NCI-H2081 treated with DMSO at 0.1 percent for 48 hours (cell line): ENCODE data around the gene GPA33.

Source experiments
- DNase-seq: peaks from one replicate; lab custom pipeline; 2025; lab: John Stamatoyannopoulos, UW

Gene GPA33

DNA sequence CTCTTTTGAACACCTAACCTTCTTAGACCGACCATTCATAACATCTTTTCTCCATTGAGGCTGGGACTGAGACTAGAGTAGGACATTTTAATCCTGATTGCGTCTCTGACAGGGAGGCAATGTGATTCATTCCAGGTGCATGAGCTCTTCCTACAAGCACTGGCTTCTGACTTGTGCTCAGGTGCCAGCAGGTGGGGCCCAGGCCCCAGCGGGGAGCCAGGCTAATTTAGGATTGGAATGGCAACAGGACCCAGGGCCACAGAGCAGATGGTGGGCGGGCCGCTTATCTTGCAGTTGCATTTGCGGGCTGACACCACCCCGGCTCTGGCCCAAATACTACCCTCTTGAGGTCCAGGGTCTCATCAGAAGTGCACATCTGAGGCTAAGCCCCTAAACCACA is 4.1 kb downstream of the GPA33 start:
- no peak for DNase-seq

DNA sequence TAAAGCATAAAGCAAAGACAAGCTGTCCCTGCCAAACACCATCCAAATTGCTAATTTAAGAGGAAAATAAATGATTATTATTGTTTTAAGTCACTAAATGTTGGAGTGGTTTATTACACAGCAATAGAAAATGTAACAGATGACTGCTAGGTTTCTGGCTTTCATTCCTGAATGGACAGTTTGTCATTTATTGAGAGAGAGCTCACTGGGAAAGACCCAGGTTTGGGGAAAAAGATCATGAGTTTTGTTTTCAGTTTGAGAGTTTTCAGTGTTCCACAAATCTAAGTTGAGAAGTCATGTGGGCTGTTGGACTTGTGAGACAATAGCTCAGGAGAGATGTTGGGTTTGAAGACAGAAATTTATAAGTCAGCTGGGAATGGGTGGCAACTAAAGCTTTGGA is 5.4 kb downstream of the GPA33 start:
- no peak for DNase-seq

DNA sequence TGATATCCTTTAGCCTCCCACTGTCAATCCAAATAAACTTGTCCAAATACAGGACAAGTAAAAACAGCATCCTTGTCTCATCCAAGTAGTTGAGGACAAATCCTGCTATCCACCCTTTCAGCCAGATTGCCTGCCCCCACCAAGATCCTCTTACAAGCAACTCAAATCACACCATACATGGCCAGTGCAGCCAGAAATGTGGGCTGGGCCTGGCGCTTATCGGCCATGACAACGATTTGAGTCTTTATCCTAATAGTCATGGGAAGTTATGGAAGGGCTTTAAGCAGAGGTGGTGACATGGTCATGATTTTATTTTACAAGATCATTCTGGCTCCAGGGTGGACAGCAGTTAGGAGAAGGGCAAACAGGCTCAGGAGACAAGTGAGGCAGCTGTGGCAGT is 6.3 kb downstream of the GPA33 start:
- no peak for DNase-seq

DNA sequence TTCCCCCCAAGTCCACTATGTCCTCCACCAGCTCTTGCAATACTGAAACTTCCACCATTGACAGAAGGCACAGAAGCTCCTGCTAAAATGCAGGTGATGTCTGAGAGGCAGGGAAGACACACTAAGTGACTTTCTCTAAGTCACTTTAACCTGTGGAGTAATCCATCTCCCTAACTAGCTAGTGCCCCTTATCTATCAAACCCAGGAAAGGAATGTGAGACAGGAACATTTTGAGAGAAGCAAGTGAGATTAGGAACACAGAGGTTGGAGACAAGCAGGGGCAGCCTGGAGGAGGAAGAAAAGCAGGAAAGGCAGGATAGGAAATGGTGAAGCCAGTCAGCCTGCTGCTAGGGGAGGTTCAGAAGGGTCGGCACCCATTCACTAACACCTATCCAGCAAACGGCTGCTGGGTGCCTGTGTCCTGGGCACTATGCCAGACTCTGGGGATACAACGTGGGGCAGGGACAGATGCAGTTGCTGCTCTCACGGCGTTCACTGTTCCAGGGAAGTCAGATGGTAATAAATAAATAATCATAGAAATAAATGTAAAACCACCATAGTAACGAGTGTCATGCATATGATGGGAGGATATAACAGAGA is 7.0 kb downstream of the GPA33 start:
- DNase-seq = peak; percentile 17

DNA sequence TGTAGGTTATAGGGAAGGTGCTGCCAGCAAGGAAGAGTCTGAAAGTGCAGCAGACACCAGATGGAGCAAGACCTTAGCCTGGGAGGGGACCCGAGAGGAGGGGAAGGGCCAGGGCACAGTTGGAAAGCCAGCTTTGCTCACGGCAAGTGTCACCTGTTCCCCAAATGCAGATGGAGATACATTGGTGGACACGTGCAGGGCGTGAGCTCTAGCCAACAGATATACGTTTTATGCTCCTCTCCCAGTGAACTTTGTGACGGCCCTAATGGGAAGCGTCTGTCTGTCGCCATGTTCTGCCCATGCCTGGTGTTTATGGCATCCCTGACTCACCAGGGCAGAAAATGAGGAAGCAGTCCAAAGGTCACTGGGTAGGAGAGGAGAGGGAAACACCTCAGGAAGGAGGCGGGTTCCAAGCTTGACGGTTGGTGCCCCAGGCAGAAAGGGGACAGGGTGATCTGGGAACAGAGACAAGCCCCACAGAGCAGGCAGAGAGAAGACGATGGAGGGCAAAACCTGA is 7.6 kb downstream of the GPA33 start:
- DNase-seq = no peak

DNA sequence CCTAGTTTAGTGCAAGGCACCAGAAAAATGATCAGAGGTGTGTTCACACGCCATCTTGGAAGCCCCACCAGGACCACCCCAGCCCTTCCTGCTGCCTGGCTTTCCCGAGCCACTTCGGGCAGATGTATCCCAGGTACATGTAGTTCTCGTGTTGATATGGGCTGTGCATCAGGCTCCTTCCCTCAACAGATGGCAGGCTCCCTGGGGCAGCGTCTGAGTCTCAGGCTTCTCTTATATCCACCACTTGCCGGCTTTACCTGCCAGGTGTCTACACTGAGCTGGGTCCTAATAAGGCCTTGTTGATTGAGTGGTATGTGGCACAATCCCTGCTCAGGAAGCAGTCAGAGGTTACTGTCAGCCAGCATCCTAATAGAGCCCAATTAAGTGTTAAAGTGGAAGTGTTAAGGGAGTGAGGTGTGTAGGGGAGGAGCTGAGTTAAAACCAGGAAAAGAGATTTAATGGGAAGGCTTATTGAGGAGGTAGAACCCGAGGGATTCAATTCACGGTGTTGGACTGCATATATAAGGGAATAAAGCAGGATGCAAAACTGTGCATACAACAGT is 8.5 kb downstream of the GPA33 start:
- DNase-seq = no peak

DNA sequence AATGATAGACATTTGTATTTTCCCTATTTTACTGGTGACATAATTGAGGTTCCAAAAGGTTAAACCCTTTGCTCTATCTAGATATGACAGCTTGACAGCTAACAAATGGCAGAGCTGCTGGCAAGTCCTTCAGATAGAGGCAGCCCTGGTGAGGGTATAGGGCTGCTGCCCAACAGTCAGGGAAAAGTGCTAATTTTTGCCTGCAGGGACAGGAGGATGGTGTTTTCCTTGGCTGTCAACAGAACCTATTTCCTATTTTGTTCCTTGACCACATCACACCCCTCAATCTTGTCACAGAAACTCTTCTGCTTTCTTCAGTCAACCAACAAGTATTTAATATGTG is 12.3 kb downstream of the GPA33 start:
- DNase-seq = no peak

DNA sequence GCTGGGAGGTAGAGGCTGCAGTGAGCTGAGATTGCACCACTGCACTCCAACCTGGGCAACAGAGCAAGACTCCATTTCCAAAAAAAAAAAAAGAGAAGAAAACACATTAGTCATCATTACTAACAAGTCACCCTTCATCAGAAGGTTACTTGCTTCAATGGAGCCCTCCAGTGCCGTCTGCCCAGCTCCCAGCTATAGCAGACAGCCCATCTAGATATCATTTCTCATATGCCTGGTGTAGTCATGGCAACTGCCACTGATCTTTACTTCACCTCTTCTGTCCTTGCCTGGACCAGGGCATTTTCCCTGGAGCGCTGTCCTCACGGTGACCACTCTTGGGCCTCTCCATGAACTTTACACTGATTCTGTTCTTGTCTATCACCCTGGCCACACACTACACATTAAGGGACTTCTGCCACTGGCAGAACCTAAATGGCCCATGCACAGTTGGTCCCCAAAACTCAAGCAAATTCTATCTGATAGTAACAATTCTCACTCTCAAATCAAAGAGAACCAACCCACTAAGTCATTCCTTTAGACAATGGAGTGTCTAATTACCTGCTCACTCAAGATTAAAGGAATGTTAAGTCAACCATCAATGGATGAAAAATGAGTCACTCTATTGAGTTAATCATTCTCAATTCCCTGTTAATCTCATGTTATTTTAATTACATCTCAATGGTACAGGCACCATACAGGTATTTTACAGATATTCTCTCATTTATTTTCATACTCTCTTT is 12.9 kb downstream of the GPA33 start:
- no peak for DNase-seq

DNA sequence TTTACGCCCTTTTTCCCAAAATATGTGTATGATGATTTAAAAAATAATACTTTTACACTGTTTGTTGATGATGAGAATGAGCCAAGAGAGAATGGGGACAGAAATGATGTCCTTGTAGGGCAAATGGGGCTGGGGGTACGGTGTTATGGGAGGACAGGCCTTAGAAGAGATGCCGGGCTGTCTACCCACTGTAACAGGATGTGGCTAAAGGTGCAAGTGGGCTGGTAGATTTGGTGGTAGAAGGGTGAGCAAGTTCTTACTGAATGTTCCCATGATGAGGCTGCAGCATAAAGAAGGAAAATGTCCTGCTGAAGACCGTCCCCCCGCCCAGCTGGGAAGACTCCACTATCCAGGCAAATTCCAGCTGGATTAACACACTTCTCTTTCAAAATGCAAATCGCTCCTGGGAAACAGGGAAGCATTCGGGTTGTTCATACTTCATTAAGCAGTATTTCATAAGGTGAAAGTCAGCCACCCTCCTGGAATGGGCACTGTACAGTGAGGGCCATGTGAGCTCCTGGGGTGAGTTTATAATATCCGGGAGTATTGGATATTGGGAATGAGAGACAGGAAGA is 14.0 kb downstream of the GPA33 start:
- DNase-seq = no peak

DNA sequence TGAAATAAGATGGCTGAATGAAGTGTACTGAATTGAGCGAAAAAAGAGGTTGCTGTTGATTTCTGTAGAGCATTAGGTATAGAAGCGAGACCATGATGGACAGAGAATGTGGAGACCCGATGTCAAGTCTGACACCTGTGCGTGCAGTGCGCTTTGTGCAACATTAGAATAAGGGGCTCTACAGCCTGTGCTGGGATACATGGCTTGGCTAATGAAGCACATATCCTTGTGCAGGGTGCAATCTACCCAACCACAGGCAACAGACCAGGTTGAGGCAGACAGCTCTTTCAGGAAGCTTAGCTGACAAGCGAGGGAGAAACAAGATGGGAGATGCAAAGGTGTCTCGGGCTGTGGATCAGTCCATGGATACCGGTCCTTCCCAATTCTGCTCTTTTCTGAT is 18.9 kb downstream of the GPA33 start:
- no peak for DNase-seq

DNA sequence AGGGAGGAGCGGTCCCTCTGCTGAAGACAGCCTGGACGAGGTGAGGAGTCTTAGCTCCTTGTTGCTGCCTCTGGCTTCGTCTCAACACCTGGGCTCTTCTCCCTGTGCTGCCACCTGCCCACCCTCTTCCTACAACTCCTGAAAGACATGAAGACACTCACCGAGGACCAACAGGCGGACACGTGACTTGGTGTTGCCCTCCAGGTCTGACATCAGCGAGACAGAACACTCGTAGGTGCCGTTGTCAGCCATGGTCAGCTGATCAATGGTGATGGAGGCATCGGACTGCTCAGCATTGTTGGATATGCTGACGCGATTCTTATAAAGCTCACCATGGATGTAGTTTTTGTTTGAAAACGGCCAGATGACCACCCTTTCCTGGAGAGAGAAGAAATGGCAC is 21.4 kb downstream of the GPA33 start:
- DNase-seq = no peak

DNA sequence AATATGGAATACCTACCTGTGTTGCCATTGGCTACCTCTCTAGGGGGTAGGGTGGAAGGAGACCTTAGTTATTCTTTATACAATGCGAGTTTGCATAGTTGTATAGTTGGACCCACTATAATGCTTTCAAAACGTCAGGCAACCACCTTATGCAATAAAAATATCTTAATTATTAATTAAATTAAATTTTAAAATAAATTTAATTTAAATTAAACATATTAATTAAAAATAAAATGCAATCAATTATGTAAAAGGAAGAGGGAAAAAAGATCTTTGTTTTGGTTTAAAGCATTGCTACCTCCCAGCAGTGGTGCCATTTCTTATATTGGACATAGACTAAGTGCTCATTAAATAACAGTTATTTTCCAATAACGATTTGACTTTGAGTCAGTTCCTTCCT is 22.3 kb downstream of the GPA33 start:
- no peak for DNase-seq

DNA sequence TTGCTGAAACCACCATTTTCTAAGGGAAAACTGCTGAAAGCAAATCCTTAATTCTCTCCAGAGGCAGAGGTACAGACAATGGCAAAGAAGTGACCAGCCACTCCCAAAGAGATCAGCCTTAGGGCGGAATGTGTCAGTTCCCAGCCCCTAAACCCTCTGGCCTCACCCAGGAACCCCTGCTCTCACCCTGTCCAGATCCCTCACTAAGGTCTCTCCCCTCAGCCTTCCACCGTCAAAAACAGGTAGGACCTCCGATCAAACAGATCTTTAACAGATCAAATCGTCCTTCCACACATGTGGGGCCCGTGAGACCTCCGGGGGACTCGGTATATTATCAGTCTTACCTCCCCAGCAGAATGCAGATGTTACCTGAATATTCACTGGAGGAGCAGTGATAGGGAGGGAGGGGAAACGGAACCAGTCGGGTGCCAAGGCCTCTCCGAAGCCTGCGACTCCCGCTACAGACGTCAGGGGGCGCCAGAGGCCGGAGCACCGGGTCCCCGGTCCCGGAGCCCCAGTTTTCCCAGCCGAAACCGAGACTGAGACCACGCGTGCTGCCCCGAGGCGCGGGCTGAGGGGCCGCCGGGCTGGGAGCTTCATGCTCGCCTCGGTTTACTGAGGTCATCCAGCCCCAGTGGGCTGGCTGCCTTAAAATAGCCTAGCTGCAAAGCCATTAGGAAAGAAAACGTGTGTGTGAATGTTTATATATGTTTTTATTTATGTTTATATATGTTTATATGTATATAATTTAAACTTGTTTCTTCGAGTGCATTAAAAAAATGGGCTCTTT is 23.6 kb downstream of the GPA33 start:
- no peak for DNase-seq

DNA sequence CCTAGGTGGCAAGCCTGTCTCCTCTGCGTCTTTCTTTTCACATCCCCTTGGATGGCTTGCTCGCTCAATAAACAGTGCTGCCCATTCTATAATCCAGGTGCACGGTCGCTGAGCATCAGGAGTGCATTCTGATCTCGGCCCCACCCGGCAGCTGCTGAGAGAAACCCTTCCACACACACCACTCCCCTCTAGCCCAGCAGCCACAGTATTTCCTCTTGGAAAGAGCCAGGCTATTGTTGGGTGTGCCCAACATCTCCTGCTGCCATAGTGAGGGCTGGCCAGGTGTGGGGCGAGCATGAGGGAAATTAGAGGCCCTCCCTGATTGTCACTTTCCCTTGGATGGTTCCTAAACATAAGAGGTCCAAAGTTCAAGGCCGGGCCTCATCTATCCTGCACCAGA is 24.7 kb downstream of the GPA33 start:
- no peak for DNase-seq

DNA sequence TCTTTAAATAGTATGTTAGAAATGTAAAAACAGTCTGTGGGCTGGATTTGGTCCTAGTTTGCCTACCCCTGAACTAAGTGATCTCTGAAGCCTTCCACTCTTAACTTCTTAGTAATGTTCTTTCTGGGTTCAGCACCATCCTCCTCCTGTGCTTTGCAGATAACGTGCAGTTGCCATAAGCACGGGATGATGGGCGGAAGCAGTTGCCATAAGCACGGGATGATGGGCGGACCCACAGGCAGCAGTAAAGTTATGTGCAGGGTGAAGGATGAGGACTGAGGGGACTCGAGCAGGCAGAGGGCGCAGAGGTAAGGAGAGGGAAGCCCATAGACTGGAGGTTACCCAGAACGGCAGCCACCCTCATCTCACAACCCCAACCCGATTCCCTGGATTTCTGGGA is 25.6 kb downstream of the GPA33 start:
- no peak for DNase-seq

DNA sequence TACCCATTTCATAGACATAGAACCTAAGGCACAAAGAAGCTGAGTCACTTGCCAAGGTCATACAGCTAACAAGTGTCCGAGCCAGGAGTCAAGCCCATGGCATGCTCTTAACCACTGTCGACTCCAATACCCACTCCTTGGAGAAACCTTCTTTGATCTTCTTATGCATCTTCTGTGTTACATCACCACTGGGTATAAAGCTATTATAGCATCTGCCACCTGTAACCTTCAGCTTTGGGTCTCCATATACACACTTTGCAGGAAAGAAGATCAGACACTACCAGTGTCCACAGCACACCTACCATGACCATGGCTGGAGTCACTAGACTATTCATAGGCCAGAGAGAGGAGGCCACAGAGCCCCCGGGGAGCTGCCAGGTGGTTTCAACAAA is 29.1 kb downstream of the GPA33 start:
- DNase-seq = no peak

DNA sequence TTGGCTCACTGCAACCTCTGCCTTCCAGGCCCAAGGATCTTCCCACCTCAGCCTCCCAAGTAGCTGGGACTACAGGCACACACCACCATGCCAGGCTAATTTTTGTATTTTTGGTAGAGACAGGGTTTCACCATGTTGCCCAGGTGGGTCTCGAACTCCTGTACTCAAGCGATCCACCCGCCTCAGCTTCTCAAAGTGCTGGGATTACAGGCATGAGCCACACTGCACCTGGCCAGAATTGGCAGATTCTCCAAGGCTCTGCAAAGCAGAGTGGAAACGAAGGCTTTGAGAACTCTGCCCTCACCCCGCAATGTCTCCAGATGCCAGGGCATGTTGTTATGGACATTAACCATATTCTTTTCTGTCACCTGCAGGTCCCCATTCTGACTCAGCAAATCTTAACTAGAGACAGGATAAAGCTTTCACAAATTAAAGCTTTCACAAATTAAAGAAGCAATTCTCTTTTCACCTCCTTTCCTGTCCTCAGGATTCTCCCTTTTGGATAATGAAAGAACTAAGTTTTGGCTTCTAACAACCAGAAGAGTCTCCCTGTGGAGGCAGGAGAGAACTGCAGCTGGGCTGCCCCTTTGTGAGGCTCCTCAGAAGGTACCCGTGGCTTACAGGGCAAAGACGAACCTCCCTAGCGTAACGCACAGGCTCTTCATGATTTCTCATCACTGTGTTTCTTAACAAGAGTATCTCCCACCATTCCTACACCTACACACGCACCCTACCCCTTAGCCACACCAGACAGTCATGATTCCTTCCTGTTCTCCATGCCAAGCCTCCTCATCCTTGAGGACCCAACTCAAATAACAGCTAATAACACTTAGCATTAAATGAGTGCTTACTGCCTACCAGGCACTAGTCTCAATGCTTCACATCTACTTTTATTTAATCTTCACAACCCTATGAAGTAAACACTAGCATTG is 29.8 kb downstream of the GPA33 start:
- DNase-seq = no peak

DNA sequence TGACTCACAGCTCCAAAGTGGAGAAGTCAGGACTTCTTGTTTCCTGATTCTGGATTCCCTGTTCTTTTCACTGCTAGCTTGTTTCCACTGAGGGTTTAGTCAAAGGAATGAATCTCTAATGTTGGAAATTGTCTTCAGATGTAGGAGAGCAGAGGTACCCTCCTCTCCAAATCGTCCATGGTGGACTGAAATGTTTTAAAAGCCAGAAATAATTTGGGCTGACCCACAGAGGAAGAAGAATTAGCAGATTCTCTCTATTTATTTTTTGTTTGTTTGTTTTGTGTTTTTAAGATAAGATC is 30.4 kb downstream of the GPA33 start:
- no peak for DNase-seq

DNA sequence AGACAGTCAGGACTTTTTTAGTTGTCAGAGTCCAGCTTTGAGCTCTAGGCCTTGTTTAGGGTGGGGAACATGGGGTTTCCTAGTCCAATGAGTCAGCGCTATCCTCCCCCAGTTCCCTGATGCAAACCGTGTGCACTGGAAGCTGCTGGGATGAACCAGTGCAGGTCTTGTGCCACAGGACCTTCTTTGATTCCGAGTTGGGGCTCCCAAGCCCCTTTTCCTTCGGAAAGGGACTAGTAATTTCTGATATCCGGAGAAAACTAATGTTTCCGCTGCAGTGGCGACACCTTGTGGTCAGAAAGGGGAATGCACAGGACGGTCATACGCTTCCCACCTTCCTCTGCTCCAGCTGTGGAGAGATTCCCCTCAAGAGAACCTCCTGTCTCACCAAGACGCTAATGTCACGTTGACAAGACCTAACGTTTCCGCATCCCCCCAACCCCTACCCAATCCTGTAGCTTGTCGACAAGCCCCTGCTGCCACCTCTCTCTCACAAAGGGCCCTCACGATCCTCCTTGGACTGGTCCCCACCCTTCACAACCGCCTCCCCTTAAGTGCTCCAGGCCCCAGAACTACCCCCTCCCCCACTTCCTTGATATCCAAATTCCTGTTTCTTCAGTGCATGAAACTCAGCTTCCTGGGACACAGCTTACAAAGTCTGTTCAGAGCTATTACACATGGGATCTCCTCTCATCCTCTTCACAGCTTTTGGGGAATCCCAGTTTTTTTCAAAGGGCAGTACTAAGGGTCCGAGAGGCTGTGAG is 30.9 kb downstream of the GPA33 start:
- peak; percentile 12 for DNase-seq

DNA sequence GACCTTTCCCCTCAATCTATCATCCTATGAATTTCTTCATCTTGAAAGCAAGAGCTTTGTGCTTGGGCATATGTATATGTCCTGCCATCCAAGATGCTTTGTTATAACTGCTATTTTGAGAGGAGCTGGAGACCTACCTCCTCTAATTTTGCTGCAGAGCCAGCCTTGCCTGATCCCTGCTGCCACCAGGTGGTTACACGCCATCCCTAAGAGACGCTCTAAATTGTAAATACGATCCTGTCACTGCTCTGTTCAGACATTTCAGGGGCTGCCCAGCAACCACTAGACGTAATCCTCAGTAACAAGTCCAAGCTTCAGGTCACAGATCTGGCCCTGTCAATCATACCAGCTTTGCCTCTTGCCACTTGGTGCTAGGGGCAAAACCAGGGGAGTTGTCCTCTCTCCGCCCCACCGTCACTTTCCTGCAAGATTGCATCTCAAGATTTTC is 32.9 kb downstream of the GPA33 start:
- DNase-seq = peak; percentile 67
